Measurements from ENCODE around the gene LRP8. TPM values are rescaled to one million over a fixed set of nuclear protein-coding genes. Genes with fewer than 3 reads are reported as not detected.

Gene LRP8
- total and polyA plus RNA-seq, 2 of the 13 experiments (the other 11 are each of a cell fraction or from before 2014, with no cell fraction given): 17.3 to 17.4 TPM

- TF ChIP-seq, protein P1, sequence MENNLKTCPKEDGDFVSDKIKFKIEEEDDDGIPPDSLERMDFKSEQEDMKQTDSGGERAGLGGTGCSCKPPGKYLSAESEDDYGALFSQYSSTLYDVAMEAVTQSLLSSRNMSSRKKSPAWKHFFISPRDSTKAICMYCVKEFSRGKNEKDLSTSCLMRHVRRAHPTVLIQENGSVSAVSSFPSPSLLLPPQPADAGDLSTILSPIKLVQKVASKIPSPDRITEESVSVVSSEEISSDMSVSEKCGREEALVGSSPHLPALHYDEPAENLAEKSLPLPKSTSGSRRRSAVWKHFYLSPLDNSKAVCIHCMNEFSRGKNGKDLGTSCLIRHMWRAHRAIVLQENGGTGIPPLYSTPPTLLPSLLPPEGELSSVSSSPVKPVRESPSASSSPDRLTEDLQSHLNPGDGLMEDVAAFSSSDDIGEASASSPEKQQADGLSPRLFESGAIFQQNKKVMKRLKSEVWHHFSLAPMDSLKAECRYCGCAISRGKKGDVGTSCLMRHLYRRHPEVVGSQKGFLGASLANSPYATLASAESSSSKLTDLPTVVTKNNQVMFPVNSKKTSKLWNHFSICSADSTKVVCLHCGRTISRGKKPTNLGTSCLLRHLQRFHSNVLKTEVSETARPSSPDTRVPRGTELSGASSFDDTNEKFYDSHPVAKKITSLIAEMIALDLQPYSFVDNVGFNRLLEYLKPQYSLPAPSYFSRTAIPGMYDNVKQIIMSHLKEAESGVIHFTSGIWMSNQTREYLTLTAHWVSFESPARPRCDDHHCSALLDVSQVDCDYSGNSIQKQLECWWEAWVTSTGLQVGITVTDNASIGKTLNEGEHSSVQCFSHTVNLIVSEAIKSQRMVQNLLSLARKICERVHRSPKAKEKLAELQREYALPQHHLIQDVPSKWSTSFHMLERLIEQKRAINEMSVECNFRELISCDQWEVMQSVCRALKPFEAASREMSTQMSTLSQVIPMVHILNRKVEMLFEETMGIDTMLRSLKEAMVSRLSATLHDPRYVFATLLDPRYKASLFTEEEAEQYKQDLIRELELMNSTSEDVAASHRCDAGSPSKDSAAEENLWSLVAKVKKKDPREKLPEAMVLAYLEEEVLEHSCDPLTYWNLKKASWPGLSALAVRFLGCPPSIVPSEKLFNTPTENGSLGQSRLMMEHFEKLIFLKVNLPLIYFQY (CRISPR knock-in tag; IDR thresholded peaks at IDR 0.05; ENCODE audit: borderline replicate concordance): no peak
- TF ChIP-seq, protein P2, sequence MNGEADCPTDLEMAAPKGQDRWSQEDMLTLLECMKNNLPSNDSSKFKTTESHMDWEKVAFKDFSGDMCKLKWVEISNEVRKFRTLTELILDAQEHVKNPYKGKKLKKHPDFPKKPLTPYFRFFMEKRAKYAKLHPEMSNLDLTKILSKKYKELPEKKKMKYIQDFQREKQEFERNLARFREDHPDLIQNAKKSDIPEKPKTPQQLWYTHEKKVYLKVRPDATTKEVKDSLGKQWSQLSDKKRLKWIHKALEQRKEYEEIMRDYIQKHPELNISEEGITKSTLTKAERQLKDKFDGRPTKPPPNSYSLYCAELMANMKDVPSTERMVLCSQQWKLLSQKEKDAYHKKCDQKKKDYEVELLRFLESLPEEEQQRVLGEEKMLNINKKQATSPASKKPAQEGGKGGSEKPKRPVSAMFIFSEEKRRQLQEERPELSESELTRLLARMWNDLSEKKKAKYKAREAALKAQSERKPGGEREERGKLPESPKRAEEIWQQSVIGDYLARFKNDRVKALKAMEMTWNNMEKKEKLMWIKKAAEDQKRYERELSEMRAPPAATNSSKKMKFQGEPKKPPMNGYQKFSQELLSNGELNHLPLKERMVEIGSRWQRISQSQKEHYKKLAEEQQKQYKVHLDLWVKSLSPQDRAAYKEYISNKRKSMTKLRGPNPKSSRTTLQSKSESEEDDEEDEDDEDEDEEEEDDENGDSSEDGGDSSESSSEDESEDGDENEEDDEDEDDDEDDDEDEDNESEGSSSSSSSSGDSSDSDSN (CRISPR knock-in tag; IDR thresholded peaks at IDR 0.05): no peak
- no peak for TF ChIP-seq ZNF629 (CRISPR knock-in tag; conservative IDR thresholded peaks at IDR 0.05)
- no peak for TF ChIP-seq MLXIP (CRISPR knock-in tag; IDR thresholded peaks at IDR 0.05; ENCODE audit: borderline replicate concordance)
- TF ChIP-seq NRL (CRISPR knock-in tag; IDR thresholded peaks at IDR 0.05; ENCODE audit: borderline replicate concordance): no peak
- TF ChIP-seq ESRRA (CRISPR knock-in tag; IDR thresholded peaks at IDR 0.05; ENCODE audit: low read depth): peak; percentile 84
- no peak for TF ChIP-seq ZNF780A (CRISPR knock-in tag; IDR thresholded peaks at IDR 0.05)
- no peak for TF ChIP-seq ZNF644 (CRISPR knock-in tag; IDR thresholded peaks at IDR 0.05; ENCODE audit: low read depth)
- no peak for TF ChIP-seq MAZ (IDR thresholded peaks at IDR 0.05; ENCODE audit: borderline replicate concordance, low read depth, low read length)
- no peak; the same call in 1 of the 2 replicates for TF ChIP-seq MAZ (CRISPR knock-in tag; IDR thresholded peaks at IDR 0.05; ENCODE audit: low read depth)
- TF ChIP-seq ZBTB7A (CRISPR knock-in tag; IDR thresholded peaks at IDR 0.05): no peak
- no peak for TF ChIP-seq ZNF609 (CRISPR knock-in tag; IDR thresholded peaks at IDR 0.05; ENCODE audit: borderline replicate concordance)
- TF ChIP-seq SIX1 (CRISPR knock-in tag; IDR thresholded peaks at IDR 0.05; ENCODE audit: borderline replicate concordance): peak; percentile 3; the same call in 1 of the 2 replicates
- TF ChIP-seq MATR3 (CRISPR knock-in tag; IDR thresholded peaks at IDR 0.05): no peak
- 0 out of 2 replicates have a peak, but pooled peaks have one; percentile 43 for TF ChIP-seq GZF1 (CRISPR knock-in tag; IDR thresholded peaks at IDR 0.05)
- TF ChIP-seq ZNF253 (CRISPR knock-in tag; IDR thresholded peaks at IDR 0.05; ENCODE audit: borderline replicate concordance): no peak
These were observed 131.8 kb downstream of the LRP8 start (continued) for GRCh38 chr1:53196017-53196484.
